ENCODE measurements around the gene DCC.

GRCh38 chr18:52679354-52679753, 339.4 kb downstream of the DCC start:
- no peak for TF ChIP-seq EZH2 (IDR thresholded peaks at IDR 0.05; ENCODE audit: insufficient read depth, poor library complexity, severe bottlenecking)
- no peak for TF ChIP-seq EZH2phosphoT487 (IDR thresholded peaks at IDR 0.05; ENCODE audit: insufficient read depth, low read depth)
